Measurements from ENCODE around the gene NT5DC3. TPM values are rescaled to one million over a fixed set of nuclear protein-coding genes. Genes with fewer than 3 reads are reported as not detected.

NT5DC3 gene
- total RNA-seq, 1 donor from 2014 or later, result 32.8 TPM

GRCh38 chr12:103745962-103746361 lies 95.1 kb downstream of the NT5DC3 start:
- DNase-seq, result no peak

- DNase-seq, result no peak
Observed at GRCh38 chr12:103743788-103744187, 97.2 kb downstream of the NT5DC3 start.

- no peak for DNase-seq
Observed at GRCh38 chr12:103742349-103742932, 98.6 kb downstream of the NT5DC3 start.

GRCh38 chr12:103737881-103738280 lies 103.2 kb downstream of the NT5DC3 start:
- DNase-seq, result no peak

- DNase-seq, result no peak
Observed at GRCh38 chr12:103736572-103736971, 104.5 kb downstream of the NT5DC3 start.

GRCh38 chr12:103735291-103735690 lies 105.7 kb downstream of the NT5DC3 start:
- no peak for DNase-seq

- DNase-seq, result no peak
Observed at GRCh38 chr12:103734863-103735262, 106.2 kb downstream of the NT5DC3 start.

GRCh38 chr12:103731539-103731938 lies 109.5 kb downstream of the NT5DC3 start:
- no peak for DNase-seq

- DNase-seq, result no peak
Observed at GRCh38 chr12:103729499-103729898, 111.5 kb downstream of the NT5DC3 start.

- DNase-seq, result no peak
Observed at GRCh38 chr12:103728323-103728722, 112.7 kb downstream of the NT5DC3 start.

GRCh38 chr12:103727638-103728037 lies 113.4 kb downstream of the NT5DC3 start:
- DNase-seq, result no peak

- DNase-seq, result no peak
Observed at GRCh38 chr12:103725398-103725797, 115.6 kb downstream of the NT5DC3 start.

Other genes with a start within 250 kb of the NT5DC3 start
- gene HSP90B1, start 89.2 kb upstream of the NT5DC3 start, total RNA-seq, result 131 TPM
- 61.1 TPM for gene TDG, start 124.6 kb upstream of the NT5DC3 start, total RNA-seq
- gene GLT8D2, start 209.0 kb upstream of the NT5DC3 start, total RNA-seq, result 13.9 TPM
- gene HCFC2, start 223.3 kb upstream of the NT5DC3 start, total RNA-seq, result 84.4 TPM